GM12874 (cell line): ENCODE data around the gene TRMT10C.

Source experiments
- TF ChIP-seq, protein P1 (sequence below): IDR thresholded peaks from 2 replicates; pipeline ENCODE4 v1.5.1; 2011; ENCODE audit warnings: low read depth, mild to moderate bottlenecking, control low read depth, low read length, moderate library complexity; ENCODE audit not compliant: insufficient read depth

TRMT10C gene

DNA sequence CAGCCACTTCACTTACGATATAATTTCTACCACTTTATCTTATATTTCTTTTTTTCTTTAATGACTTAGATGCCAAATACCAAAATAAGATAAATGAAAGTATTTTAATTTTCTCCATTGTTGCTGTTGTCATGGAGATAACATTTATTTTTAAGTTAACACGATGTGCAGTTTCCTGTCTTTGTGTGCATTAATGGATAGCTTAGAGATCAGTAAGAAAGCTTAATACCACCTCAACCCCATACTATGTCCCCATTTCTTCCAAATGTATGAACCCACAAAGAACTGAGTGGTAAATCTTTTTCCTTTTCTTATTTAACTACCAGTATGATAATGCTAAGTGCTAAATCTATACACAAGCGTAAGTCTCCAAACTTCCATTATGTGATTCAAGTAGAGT is 29.4 kb downstream of the TRMT10C start:
- TF ChIP-seq, protein P1, sequence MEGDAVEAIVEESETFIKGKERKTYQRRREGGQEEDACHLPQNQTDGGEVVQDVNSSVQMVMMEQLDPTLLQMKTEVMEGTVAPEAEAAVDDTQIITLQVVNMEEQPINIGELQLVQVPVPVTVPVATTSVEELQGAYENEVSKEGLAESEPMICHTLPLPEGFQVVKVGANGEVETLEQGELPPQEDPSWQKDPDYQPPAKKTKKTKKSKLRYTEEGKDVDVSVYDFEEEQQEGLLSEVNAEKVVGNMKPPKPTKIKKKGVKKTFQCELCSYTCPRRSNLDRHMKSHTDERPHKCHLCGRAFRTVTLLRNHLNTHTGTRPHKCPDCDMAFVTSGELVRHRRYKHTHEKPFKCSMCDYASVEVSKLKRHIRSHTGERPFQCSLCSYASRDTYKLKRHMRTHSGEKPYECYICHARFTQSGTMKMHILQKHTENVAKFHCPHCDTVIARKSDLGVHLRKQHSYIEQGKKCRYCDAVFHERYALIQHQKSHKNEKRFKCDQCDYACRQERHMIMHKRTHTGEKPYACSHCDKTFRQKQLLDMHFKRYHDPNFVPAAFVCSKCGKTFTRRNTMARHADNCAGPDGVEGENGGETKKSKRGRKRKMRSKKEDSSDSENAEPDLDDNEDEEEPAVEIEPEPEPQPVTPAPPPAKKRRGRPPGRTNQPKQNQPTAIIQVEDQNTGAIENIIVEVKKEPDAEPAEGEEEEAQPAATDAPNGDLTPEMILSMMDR = no peak

GRCh38 chr3:101602731-101603130 is 41.1 kb downstream of the TRMT10C start:
- TF ChIP-seq, protein P1 = no peak

- TF ChIP-seq, protein P1 = no peak
Measured at GRCh38 chr3:101603184-101603583, 41.5 kb downstream of the TRMT10C start.

- TF ChIP-seq, protein P1 = no peak
Measured at GRCh38 chr3:101611023-101611422, 49.4 kb downstream of the TRMT10C start.

DNA sequence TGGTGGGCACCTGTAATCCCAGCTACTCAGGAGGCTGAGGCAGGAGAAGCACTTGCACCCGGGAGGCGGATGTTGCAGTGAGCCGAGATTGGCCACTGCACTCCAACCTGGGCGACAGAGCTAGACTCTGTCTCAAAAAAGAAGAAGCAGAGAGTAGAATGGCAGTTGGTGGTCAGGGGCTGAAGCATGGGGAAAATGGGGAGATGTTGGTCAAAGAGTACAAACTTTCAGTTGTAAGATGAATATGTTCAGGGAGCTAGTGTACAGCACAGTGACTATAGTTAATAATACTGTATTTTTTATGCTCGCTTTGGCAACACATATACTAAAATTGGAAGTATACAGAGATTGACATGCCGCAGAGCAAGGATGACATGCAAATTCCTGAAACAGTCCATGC is 53.9 kb downstream of the TRMT10C start:
- TF ChIP-seq, protein P1 = no peak
